OCI-LY1 (cell line): ENCODE results near the gene MAP3K7CL.

Experiments
- CTCF ChIP-seq: fragments of 200-600 bp; sonication (generic), shearing (Covaris generic); IDR thresholded peaks from 2 replicates; pipeline ENCODE4 v1.5.1; 2017; ENCODE audit warnings: mild to moderate bottlenecking, antibody characterized with exemption, low read length, moderate library complexity, mixed read lengths
- EZH2 ChIP-seq: fragments of 200-600 bp; sonication (generic), shearing (Covaris generic); IDR thresholded peaks from 2 replicates; pipeline ENCODE4 v1.8.0; 2017; ENCODE audit warnings: borderline replicate concordance, mixed run types, mild to moderate bottlenecking, antibody characterized with exemption, low read length, moderate library complexity, mixed read lengths

DNA sequence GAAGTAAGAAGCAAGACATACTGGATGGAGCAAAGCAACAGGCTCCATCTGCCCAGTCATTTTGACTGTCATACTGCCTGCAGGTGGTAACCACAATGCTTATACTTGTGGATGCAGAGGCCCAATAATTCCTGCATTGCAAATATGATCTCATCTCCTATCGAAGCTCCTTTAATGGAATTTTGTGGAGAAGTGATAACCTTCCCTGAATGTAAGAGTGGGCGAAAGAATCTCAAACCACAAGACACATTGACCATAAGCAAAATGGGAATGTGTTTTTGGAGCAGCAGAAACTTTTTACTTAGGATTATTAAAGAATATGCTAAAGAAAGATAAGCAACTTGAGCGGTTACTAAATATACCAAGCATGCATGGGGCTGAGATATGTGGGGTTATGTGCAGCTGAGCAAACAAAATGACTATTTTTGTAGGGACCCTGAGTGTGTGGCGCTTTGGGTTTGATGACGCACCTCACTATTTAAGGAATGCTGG is 90.9 kb downstream of the MAP3K7CL start:
- no peak for TF ChIP-seq CTCF
- no peak for TF ChIP-seq EZH2
